H1 (cell line): ENCODE measurements around the gene RPL7A. TPM values are rescaled to one million over a fixed set of nuclear protein-coding genes. Genes with fewer than 3 reads are reported as not detected.

Source experiments
- ASH2L ChIP-seq: fragments of 200-600, 300-600 bp; sonication (generic); IDR thresholded peaks from one replicate; pipeline ENCODE4 v1.7.1; 2017; ENCODE audit warnings: low read length
- BRCA1 ChIP-seq: IDR thresholded peaks from 2 replicates; pipeline ENCODE4 v1.6.1; 2012; ENCODE audit warnings: low read depth, low read length, improper control_type of control experiment
- CBX8 ChIP-seq: fragments of 300-800, 300-1000 bp; sonication (generic); IDR thresholded peaks from 2 replicates; pipeline ENCODE4 v1.7.1; 2016; ENCODE audit warnings: low read depth, low read length, borderline replicate concordance
- CREB1 ChIP-seq: IDR thresholded peaks from 2 replicates; pipeline ENCODE4 v1.6.1; 2012; ENCODE audit warnings: inconsistent platforms
- EGR1 ChIP-seq: IDR thresholded peaks from 2 replicates; pipeline ENCODE4 v1.6.1; 2011; ENCODE audit warnings: low read depth, low read length, borderline replicate concordance
- SIX5 ChIP-seq: IDR thresholded peaks from 2 replicates; pipeline ENCODE4 v1.6.1; 2011; ENCODE audit warnings: mild to moderate bottlenecking, low read depth, low read length
- polyA plus RNA-seq, 7 experiments: library from polyadenylated mRNA; depleted of rRNA in 3 of 7; stranded (reverse) in 5 of 7; unstranded in 2 of 7; fragments of >200 nt in 5 of 7; fragments of 200-250 nt in 2 of 7; gene quantifications; 1 replicate in 5 of 7; 2 replicates in 1 of 7; 4 replicates in 1 of 7; pipeline versions ENCODE4 v1.2.1 to v1.2.3, GENCODE V29; 2011 to 2013; ENCODE audit warnings: missing spikeins in 2 of 7, mixed read lengths in 2 of 7
- total RNA-seq: library from RNA; stranded (reverse); fragmentation: NEBNext Ultra II Directional; extraction: Animal tissue kit (Norgen Biotek cat#: 25700); gene quantifications from 2 replicates; pipeline ENCODE4 v1.2.1, GENCODE V29; 2021

Gene RPL7A
- total and polyA plus RNA-seq, 2 of the 8 experiments (the other 6 are each of a cell fraction or from before 2014, with no cell fraction given), result 2,578 to 2,783 TPM

- TF ChIP-seq CREB1 (no peak), CBX8 (no peak), EGR1 (no peak), ASH2L (no peak), SIX5 (no peak), BRCA1 (no peak)
Measured at GRCh38 chr9:133380734-133381133, 32.7 kb downstream of the RPL7A start (continued).
